ENCODE data around the gene SMIM1.

Gene SMIM1

DNA sequence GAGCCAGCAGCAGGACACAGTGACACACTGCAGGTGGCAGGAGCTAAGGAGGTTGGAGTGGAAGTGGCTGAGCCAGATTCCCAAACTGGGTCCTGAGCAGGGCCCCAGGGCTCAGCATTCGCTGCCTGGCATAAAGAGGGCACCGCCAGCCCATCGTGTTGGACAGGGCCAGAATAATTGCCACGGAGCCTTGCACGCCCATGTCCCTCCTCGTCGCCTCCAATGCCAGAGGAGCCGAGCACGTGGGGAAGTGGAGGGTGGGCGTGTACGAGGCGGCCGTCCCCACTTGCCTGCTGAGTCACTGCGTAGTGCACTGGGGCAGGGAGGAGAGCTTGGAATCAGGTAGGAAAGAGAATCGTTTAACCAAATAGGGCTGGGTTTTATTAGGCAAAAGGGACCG, 49.9 kb downstream of the SMIM1 start:
- no peak for DNase-seq (ENCODE audit: low spot score)

DNA sequence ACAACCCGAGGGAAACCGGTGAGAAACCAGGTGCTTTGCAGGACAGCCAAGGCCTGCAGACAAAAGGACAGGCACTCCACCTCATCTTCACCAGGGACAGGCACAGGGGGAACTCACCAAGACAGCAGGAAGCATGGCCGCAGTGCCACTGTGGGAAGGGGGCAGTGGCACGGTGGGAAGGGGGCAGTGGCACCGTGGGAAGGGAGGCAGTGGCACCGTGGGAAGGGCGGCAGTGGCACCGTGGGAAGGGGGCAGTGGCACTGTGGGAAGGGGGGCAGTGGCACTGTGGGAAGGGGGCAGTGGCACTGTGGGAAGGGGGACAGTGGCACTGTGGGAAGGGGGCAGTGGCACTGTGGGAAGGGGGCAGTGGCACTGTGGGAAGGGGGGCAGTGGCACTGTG, 52.1 kb downstream of the SMIM1 start:
- DNase-seq (ENCODE audit: low spot score): no peak

DNA sequence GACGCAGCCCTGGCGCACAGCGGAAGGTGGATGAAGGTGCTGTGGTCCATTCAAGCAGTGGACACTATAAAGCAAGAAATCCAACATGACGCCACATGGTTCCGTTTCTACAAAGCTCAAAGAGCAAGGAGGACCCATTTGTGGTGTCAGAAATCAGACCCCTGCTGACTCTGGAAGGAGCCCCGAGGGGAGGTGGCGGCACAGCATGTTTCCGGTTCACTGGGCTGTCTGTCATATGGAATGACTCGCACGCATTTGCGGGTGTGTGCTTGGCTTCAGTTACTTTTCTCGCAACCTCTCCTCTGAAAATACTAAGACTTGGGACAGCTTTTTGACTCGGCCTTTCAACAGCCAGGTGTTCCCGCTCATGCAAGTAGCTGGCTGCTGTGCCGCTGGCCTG, 52.8 kb downstream of the SMIM1 start:
- no peak for DNase-seq (ENCODE audit: low spot score)

All from GM03348 (cell line).